Testis (tissue), 3 donors: ENCODE measurements around the gene CRYBA4. TPM values are rescaled to one million over a fixed set of nuclear protein-coding genes. Genes with fewer than 3 reads are reported as not detected.

ENCODE experiments used
- DNase-seq: peaks from one replicate; pipeline ENCODE4 v3.0.0-alpha.2; 2019
- H3K27ac ChIP-seq, 2 donors: fragments of 200-600 bp; sonication (generic); one replicate each; pipeline ENCODE4 v1.5.1; 2019
- H3K27me3 ChIP-seq: fragments of 200-600 bp; sonication (generic); one replicate; pipeline ENCODE4 v1.5.1; 2019
- H3K36me3 ChIP-seq: fragments of 200-600 bp; sonication (generic); one replicate; pipeline ENCODE4 v1.5.1; 2017; ENCODE audit warnings: low read depth; ENCODE audit errors: missing control alignments
- H3K4me1 ChIP-seq: fragments of 200-600 bp; sonication (generic); one replicate; pipeline ENCODE4 v1.5.1; 2019
- H3K4me3 ChIP-seq, 2 donors: fragments of 200-600 bp; sonication (generic); one replicate each; pipeline ENCODE4 v1.5.1; 2017 to 2019
- H3K9me3 ChIP-seq: fragments of 200-600 bp; sonication (generic); one replicate; pipeline ENCODE4 v1.5.1; 2017
- CTCF ChIP-seq, 3 experiments: fragments of 450-650 bp in 2 of 3; fragments of 200-600 bp in 1 of 3; sonication (generic) in 1 of 3; IDR thresholded peaks; one replicate each; pipeline ENCODE4 v1.5.1; 2016 to 2019; ENCODE audit warnings: antibody characterized with exemption in 3 of 3, mild to moderate bottlenecking in 2 of 3, moderate library complexity in 1 of 3
- POLR2A ChIP-seq: fragments of 450-650 bp; IDR thresholded peaks from one replicate; pipeline ENCODE4 v1.6.1; 2017; ENCODE audit warnings: antibody characterized with exemption, mild to moderate bottlenecking, moderate library complexity
- WGBS, 2 donors: methylation state at CpG; one replicate each; pipeline ENCODE4 v1.1.5; 2018; 5-methylcytosine and 5-hydroxymethylcytosine counted together
- intact Hi-C: fragments of 100-400 bp; cut with DNase I; formaldehyde crosslinking; loops from one replicate; pipeline ENCODE4 v1.15.1; 2023; ENCODE audit warnings: low total_unique reads
- polyA plus RNA-seq: library from polyadenylated mRNA; stranded (reverse); fragments of 350-450 nt; fragmentation: Illumina TruSeq; extraction: RNeasy Lipid Tissue Mini Kit (QIAGEN cat#74804); gene quantifications from one replicate; pipeline ENCODE4 v1.2.3, GENCODE V29; 2014; ENCODE audit warnings: low read depth, low replicate concordance; ENCODE audit not compliant: insufficient read depth
- total RNA-seq, 2 donors: library from RNA; depleted of rRNA; stranded (reverse); fragments of >200 nt; gene quantifications; one replicate each; pipeline ENCODE4 v1.2.3, GENCODE V29; 2016

Gene CRYBA4
- total and polyA plus RNA-seq, 3 donors from 2014 or later: 0.93 to 2.6 (median 2.3) TPM

- DNase-seq: no peak
- WGBS, 2 donors: 83 to 95% methylated on average over 2 of the region's 2 CpGs
- Histone ChIP-seq H3K9me3 (no peaks in the 10 kb centered on the region), H3K27ac (no peak overlapping the region), H3K36me3 (no peaks in the 10 kb centered on the region), H3K4me3 (no peak overlapping the region), H3K4me1 (peaks cover 9% of the 10 kb centered on the region), H3K27me3 (no peaks in the 10 kb centered on the region)
- TF ChIP-seq POLR2A (no peak), CTCF (IDR thresholded peaks at IDR 0.05) (no peak)
- intact Hi-C loops: no loop called here
Measured at GRCh38 chr22:26662160-26662559, 40.4 kb downstream of the CRYBA4 start.

GRCh38 chr22:26663374-26663923, 41.7 kb downstream of the CRYBA4 start:
- H3K36me3 ChIP-seq: no peaks in the 10 kb centered on the region
- TF ChIP-seq CTCF (IDR thresholded peaks at IDR 0.05) (no peak), POLR2A (no peak)
- DNase-seq: no peak
- H3K27ac ChIP-seq: no peak overlapping the region
- intact Hi-C loops: no loop called here
- no peaks in the 10 kb centered on the region for H3K27me3 ChIP-seq
- H3K4me3 ChIP-seq: no peak overlapping the region
- H3K9me3 ChIP-seq: no peaks in the 10 kb centered on the region
- H3K4me1 ChIP-seq: peaks cover 9% of the 10 kb centered on the region
- 75 to 80% methylated on average over 9 of the region's 9 CpGs for WGBS, 2 donors

DNA sequence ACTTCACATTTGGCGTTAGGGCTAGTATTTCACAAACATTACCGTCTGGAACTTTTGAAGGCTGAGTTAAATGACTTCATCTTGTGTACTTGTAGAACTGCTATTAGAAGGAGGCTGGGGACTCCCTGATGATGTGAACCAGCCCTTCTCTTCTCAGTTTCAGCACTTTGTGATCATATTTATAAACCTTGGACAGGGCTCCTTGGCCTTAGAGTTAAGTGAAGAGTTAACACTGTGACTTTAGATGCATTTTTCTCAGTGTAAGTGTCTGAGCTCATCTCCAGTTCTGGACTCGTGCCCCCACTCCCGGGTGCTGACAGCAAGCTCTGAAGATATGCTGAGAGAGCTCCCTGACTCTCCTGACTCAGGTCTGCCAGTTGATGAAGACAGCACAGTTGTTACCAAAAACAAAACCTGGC, 44.1 kb downstream of the CRYBA4 start:
- Histone ChIP-seq H3K9me3 (no peaks in the 10 kb centered on the region), H3K4me1 (peaks cover 4% of the 10 kb centered on the region), H3K27me3 (no peaks in the 10 kb centered on the region), H3K36me3 (no peaks in the 10 kb centered on the region), H3K4me3 (no peak overlapping the region), H3K27ac (no peak overlapping the region)
- WGBS, 2 donors: 39 to 43% methylated on average over 4 of the region's 4 CpGs
- no peak for DNase-seq
- TF ChIP-seq POLR2A (no peak), CTCF (IDR thresholded peaks at IDR 0.05) (no peak)
- intact Hi-C loops: no loop called here

- Histone ChIP-seq H3K9me3 (no peaks in the 10 kb centered on the region), H3K27me3 (no peaks in the 10 kb centered on the region), H3K4me3 (no peak overlapping the region), H3K36me3 (no peaks in the 10 kb centered on the region), H3K4me1 (peaks cover 7% of the 10 kb centered on the region), H3K27ac (no peak overlapping the region)
- intact Hi-C loops: no loop called here
- no peak for DNase-seq
- TF ChIP-seq CTCF (IDR thresholded peaks at IDR 0.05) (no peak), POLR2A (no peak)
- WGBS, 2 donors: 75 to 87% methylated on average over 5 to 13 of the region's 13 CpGs
Measured at GRCh38 chr22:26667140-26667539, 45.4 kb downstream of the CRYBA4 start.

GRCh38 chr22:26669060-26669481, 47.3 kb downstream of the CRYBA4 start:
- H3K27ac ChIP-seq: no peak overlapping the region
- no peak for DNase-seq
- intact Hi-C loops: no loop called here
- H3K4me3 ChIP-seq: no peak overlapping the region
- H3K36me3 ChIP-seq: no peaks in the 10 kb centered on the region
- H3K9me3 ChIP-seq: no peaks in the 10 kb centered on the region
- H3K27me3 ChIP-seq: no peaks in the 10 kb centered on the region
- WGBS, 2 donors: 61% methylated on average over 2 of the region's 2 CpGs; no CpG with 5 or more reads in 1 of the 2 donors
- peaks cover 10% of the 10 kb centered on the region for H3K4me1 ChIP-seq
- no peak for TF ChIP-seq POLR2A
- TF ChIP-seq CTCF (IDR thresholded peaks at IDR 0.05): peak in 1 of 3 experiments; percentile 47
